Activated CD4-positive, alpha-beta memory T cell treated with anti-CD3 and anti-CD28 coated beads, Interleukin-2, amount 10 ng/mL, durations not matched to agents 7 days and 5 days (primary cell): ENCODE data around the gene EIF4A3. TPM values are rescaled to one million over a fixed set of nuclear protein-coding genes. Genes with fewer than 3 reads are reported as not detected.
"Not testable (repeated sequence)": the region's sequence is repeated elsewhere in the genome, so short reads cannot be mapped to it uniquely, and the experiment has no call there.

Experiments
- CTCF ChIA-PET: fragments of 350-600 bp; sonication (Branson Sonifier 250); formaldehyde crosslinking; loops from one replicate; lab custom pipeline; 2021; ENCODE audit warnings: antibody characterized with exemption, inconsistent platforms; lab: Charles Lee
- POLR2A ChIA-PET: fragments of 350-600 bp; sonication (Branson Sonifier 250); formaldehyde crosslinking; loops from one replicate; lab custom pipeline; 2021; ENCODE audit warnings: antibody characterized with exemption; lab: Charles Lee
- DNase-seq: peaks from one replicate; pipeline ENCODE4 v3.0.0-alpha.2; 2020
- H3K27ac Mint-ChIP-seq: one replicate; pipeline ENCODE4 v1.8.0; 2021; ENCODE audit warnings: mild to moderate bottlenecking, mixed read lengths
- H3K27me3 Mint-ChIP-seq: one replicate; pipeline ENCODE4 v1.8.0; 2021; ENCODE audit warnings: mixed read lengths
- H3K36me3 Mint-ChIP-seq: one replicate; pipeline ENCODE4 v1.8.0; 2021; ENCODE audit warnings: low read depth, mixed read lengths
- H3K4me1 Mint-ChIP-seq: one replicate; pipeline ENCODE4 v1.8.0; 2021; ENCODE audit warnings: mixed read lengths
- H3K4me3 Mint-ChIP-seq: one replicate; pipeline ENCODE4 v1.8.0; 2021; ENCODE audit warnings: mild to moderate bottlenecking, mixed read lengths
- H3K9me3 Mint-ChIP-seq: one replicate; pipeline ENCODE4 v1.8.0; 2021; ENCODE audit warnings: mixed read lengths
- total RNA-seq, 2 experiments: library from RNA; stranded (reverse); gene quantifications; one replicate each; pipeline ENCODE4 v1.2.3, GENCODE V29; 2021

Gene EIF4A3
- total RNA-seq, 2 experiments from 2014 or later, result 109 to 115 TPM

- no peaks in the 10 kb centered on the region for H3K9me3 Mint-ChIP-seq
- H3K4me3 Mint-ChIP-seq, result peak within 1 kb of the TSS; percentile 81
- peaks cover 29% of the 10 kb centered on the region for H3K4me1 Mint-ChIP-seq
- DNase-seq, result peak; percentile 89
- CTCF ChIA-PET, result interaction anchor here (0.5 to 2.5 kb wide), 68 partner anchors 9 to 1040 kb away, joined by 3 to 26 read pairs (median 4); partner anchors contain the start of genes EIF4A3, ENDOV and RNF213
- H3K27me3 Mint-ChIP-seq, result peaks cover 3% of the 10 kb centered on the region
- POLR2A ChIA-PET, result interaction anchor here (0.7 to 1.8 kb wide), 20 partner anchors 9 to 711 kb away, joined by 3 to 19 read pairs (median 4); partner anchors contain the start of gene CBX8
- no peaks in the 10 kb centered on the region for H3K36me3 Mint-ChIP-seq
- H3K27ac Mint-ChIP-seq, result peak within 1 kb of the TSS; percentile 76
Measured at GRCh38 chr17:80101011-80101945, 45.6 kb downstream of the EIF4A3 start, which contains the start of gene GAA. GAA (plus strand) TSS chr17:80101581; CDS start chr17:80104587, 3,006 bp downstream.

- CTCF ChIA-PET, result interaction anchor here (1.8 to 2.5 kb wide), 4 partner anchors 12 to 76 kb away, joined by 4 to 26 read pairs (median 22); no protein-coding TSS in a partner anchor
- no peaks in the 10 kb centered on the region for H3K36me3 Mint-ChIP-seq
- H3K9me3 Mint-ChIP-seq, result no peaks in the 10 kb centered on the region
- H3K27ac Mint-ChIP-seq, result no peak overlapping the region
- peaks cover 29% of the 10 kb centered on the region for H3K4me1 Mint-ChIP-seq
- DNase-seq, result no peak
- POLR2A ChIA-PET, result interaction anchor here (1.8 kb wide), 1 partner anchor 164 kb away, joined by 9 read pairs; no protein-coding TSS in a partner anchor
- peak overlapping the region; percentile 81 for H3K4me3 Mint-ChIP-seq
- H3K27me3 Mint-ChIP-seq, result peaks cover 3% of the 10 kb centered on the region
Measured at GRCh38 chr17:80100035-80100323, 46.9 kb downstream of the EIF4A3 start.

DNA sequence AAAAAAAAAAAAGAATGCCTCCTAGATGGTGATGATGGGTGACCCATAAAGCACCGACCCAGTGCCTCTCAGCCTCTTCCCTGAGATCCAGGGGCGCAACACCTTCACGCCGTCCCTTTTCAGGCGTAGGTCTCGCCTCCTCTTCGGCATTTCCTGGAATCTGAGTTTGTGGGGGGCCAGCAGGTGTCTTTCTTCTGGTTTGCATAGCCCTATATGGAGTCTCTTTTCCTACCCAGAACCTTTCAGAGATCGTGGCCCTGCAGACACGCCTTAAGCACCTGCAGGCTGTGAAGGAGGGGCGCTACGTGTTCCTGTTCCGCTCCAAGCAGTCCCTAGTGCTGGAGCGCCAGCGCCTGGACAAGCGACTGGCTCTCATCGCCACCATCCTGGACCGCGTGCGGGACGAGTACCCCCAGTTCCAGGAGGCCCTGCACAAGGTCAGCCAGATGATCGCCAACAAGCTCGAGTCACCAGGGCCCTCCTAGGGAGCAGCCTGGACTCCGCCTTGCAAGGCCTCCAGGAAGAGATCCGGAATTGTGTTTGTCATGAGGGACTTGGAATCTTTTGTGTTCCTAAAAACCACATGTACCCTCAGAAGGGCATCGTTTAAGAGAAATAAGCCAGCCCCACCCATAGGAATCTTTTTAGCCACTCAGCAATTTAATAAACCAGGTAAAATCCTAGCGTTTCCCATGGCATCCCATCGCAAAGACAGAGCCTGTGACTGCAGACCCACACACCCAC, 47.5 kb downstream of the EIF4A3 start:
- H3K27me3 Mint-ChIP-seq, result peaks cover 3% of the 10 kb centered on the region

DNA sequence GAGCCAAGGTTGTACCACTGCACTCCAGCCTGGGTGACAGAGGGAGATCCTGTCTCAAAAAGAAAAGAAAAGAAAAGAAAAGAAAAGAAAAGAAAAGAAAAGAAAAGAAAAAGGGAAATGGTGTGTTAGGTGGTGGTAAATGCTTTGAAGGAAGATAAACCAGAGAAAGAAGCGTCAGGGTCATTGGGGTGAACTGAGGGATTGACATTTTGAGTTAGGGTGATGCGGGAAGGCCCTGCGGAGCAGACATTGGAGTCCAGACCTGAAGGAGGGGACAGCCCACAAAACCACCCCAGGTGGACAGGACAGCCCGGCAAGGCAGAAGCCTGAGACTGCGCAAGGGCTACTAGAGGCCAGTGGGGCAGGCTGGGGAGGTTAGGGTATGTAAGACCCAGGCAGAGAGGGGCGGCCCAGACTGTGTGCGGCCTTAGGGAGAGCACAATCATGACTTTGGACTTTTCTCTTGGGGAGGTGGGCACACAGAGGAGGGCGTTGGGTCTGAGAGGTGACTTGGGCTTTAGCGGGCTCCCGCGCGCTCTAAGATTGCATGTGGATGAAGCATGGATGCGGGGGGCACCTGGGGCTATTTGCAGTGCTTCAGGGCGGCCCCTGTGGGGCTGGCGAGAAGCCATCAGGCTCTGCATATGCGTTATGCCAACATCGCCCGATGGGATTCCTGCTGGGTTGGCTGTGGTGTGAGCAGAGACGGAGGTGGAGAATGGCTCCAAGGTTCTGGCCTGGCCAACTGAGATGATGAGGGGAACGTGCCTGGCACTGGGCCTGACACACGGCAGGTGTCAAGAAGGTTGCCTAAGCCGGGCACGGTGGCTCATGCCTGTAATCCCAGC, 48.9 kb downstream of the EIF4A3 start:
- H3K4me3 Mint-ChIP-seq, result no peak overlapping the region
- no peak overlapping the region for H3K27ac Mint-ChIP-seq
- ChIA-PET CTCF (no interaction called here), POLR2A (no interaction called here)
- peaks cover 3% of the 10 kb centered on the region for H3K27me3 Mint-ChIP-seq
- no peaks in the 10 kb centered on the region for H3K9me3 Mint-ChIP-seq
- no peaks in the 10 kb centered on the region for H3K36me3 Mint-ChIP-seq
- H3K4me1 Mint-ChIP-seq, result peaks cover 27% of the 10 kb centered on the region
- DNase-seq, result no peak

More for the DNA sequence above, 47.5 kb downstream of the EIF4A3 start:
- H3K27ac Mint-ChIP-seq, result no peak overlapping the region
- no peaks in the 10 kb centered on the region for H3K9me3 Mint-ChIP-seq
- DNase-seq, result no peak
- ChIA-PET POLR2A (no interaction called here), CTCF (interaction anchor here (0.7 to 2.5 kb wide), 3 partner anchors 12 to 1010 kb away, joined by 4 to 26 read pairs (median 22); no protein-coding TSS in a partner anchor)
- H3K4me3 Mint-ChIP-seq, result peak overlapping the region; percentile 81
- peaks cover 29% of the 10 kb centered on the region for H3K4me1 Mint-ChIP-seq
- no peaks in the 10 kb centered on the region for H3K36me3 Mint-ChIP-seq

GRCh38 chr17:80097127-80097621, 49.8 kb downstream of the EIF4A3 start:
- H3K27ac Mint-ChIP-seq, result no peak overlapping the region
- ChIA-PET CTCF (no interaction called here), POLR2A (no interaction called here)
- no peaks in the 10 kb centered on the region for H3K9me3 Mint-ChIP-seq
- DNase-seq, result no peak
- H3K4me3 Mint-ChIP-seq, result no peak overlapping the region
- H3K4me1 Mint-ChIP-seq, result peaks cover 21% of the 10 kb centered on the region
- H3K36me3 Mint-ChIP-seq, result no peaks in the 10 kb centered on the region
- peaks cover 7% of the 10 kb centered on the region for H3K27me3 Mint-ChIP-seq

DNA sequence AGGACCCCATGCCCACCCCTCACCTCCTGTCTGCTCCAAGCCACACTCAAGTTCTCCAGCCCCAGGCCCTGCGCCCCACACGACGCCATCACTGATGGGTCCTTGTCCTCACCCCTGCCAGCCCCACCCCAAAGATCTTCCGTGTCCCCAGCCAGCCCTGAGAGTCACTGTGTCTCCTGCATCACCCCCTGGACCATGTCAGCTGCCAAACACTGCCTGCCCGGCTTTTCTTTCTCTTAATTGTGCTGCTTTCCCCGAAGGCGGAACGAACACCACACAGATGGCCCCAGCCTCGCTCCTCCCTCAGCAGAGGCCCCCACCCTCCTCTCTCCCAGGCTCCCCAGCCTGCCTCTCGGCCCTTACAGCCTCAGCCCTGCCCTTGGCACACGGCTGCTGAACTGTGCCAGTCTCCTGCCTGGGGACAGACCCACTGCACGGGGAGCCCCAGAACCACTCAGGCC, 50.3 kb downstream of the EIF4A3 start:
- CTCF ChIA-PET, result no interaction called here
- no peak for DNase-seq
- Mint-ChIP-seq H3K4me3 (no peak overlapping the region), H3K9me3 (no peaks in the 10 kb centered on the region), H3K4me1 (peaks cover 16% of the 10 kb centered on the region), H3K27me3 (peaks cover 7% of the 10 kb centered on the region), H3K27ac (no peak overlapping the region), H3K36me3 (no peaks in the 10 kb centered on the region)
- POLR2A ChIA-PET, result no interaction called here

GRCh38 chr17:80095844-80096475, 51.0 kb downstream of the EIF4A3 start:
- no peak for DNase-seq
- ChIA-PET POLR2A (no interaction called here), CTCF (no interaction called here)
- Mint-ChIP-seq H3K27me3 (peaks cover 7% of the 10 kb centered on the region), H3K4me3 (no peak overlapping the region), H3K9me3 (no peaks in the 10 kb centered on the region), H3K36me3 (no peaks in the 10 kb centered on the region), H3K4me1 (peaks cover 15% of the 10 kb centered on the region), H3K27ac (no peak overlapping the region)

GRCh38 chr17:80095038-80095843, 51.7 kb downstream of the EIF4A3 start:
- Mint-ChIP-seq H3K27ac (no peak overlapping the region), H3K4me1 (peaks cover 8% of the 10 kb centered on the region), H3K36me3 (no peaks in the 10 kb centered on the region), H3K27me3 (peaks cover 6% of the 10 kb centered on the region), H3K9me3 (no peaks in the 10 kb centered on the region), H3K4me3 (no peak overlapping the region)
- ChIA-PET POLR2A (no interaction called here), CTCF (no interaction called here)
- DNase-seq, result no peak

DNA sequence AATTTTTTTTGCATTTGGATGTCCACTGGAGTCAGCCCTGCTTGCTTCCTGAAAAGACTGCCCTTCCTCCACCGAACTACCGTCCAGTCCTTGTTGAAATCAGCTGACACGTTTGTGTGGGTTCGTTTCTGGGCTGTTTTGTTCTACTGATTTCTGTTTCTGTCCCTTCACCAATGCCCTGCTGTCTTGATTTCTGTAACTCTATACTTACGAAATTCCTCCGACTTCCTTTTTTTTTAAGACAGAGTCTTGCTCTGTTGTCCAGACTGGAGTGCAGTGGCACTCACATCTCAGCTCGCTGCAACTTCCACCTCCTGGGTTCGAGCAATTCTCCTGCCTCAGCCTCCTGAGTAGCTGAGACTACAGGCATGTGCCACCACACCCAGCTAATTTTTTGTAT, 54.0 kb downstream of the EIF4A3 start:
- ChIA-PET POLR2A (no interaction called here), CTCF (interaction anchor here (1.0 to 2.6 kb wide), 2 partner anchors 8 to 32 kb away, joined by 3 to 14 read pairs; partner anchors contain the start of gene GAA)
- Mint-ChIP-seq H3K4me1 (no peaks in the 10 kb centered on the region), H3K4me3 (no peak overlapping the region), H3K9me3 (no peaks in the 10 kb centered on the region), H3K27me3 (peaks cover 7% of the 10 kb centered on the region), H3K27ac (no peak overlapping the region), H3K36me3 (no peaks in the 10 kb centered on the region)
- DNase-seq, result no peak

DNA sequence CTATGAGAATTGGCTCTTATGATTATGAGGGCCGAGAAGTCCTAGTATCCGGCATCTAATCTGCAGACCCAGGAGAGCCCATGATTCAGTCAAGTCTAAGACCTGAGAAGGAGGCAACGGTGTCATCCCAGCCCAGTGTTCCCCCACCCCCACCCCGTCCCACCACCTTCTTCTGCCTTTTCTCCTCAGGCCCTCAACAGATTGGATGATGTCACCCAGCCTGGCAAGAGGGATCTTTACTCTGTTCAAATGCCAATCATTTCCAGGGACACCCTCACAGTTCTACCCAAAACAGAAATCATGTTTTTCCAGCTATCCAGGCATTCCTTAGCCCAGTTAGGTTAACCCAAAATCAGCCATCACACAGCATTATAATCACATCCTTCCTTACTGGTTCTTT, 55.6 kb downstream of the EIF4A3 start:
- Mint-ChIP-seq H3K27me3 (peaks cover 7% of the 10 kb centered on the region), H3K4me1 (no peaks in the 10 kb centered on the region), H3K9me3 (no peaks in the 10 kb centered on the region), H3K36me3 (no peaks in the 10 kb centered on the region), H3K4me3 (no peak overlapping the region), H3K27ac (no peak overlapping the region)
- ChIA-PET CTCF (interaction anchor here (2.6 kb wide), 1 partner anchor 10 kb away, joined by 14 read pairs; the partner anchor contains the start of gene GAA), POLR2A (interaction anchor here (1.4 kb wide), 1 partner anchor 10 kb away, joined by 6 read pairs; the partner anchor contains the start of gene GAA)
- no peak for DNase-seq

GRCh38 chr17:80090164-80090563, 56.8 kb downstream of the EIF4A3 start:
- H3K36me3 Mint-ChIP-seq, DNase-seq, H3K27ac Mint-ChIP-seq, POLR2A ChIA-PET, H3K4me1 Mint-ChIP-seq, H3K27me3 Mint-ChIP-seq, H3K4me3 Mint-ChIP-seq, H3K9me3 Mint-ChIP-seq: not testable (repeated sequence)
- CTCF ChIA-PET, result interaction anchor here (4.6 kb wide), 1 partner anchor 11 kb away, joined by 26 read pairs; the partner anchor contains the start of gene GAA
